ENCODE measurements around the gene BLACAT1.
"Not testable (repeated sequence)": the region's sequence is repeated elsewhere in the genome, so short reads cannot be mapped to it uniquely, and the experiment has no call there.

BLACAT1 gene

DNA sequence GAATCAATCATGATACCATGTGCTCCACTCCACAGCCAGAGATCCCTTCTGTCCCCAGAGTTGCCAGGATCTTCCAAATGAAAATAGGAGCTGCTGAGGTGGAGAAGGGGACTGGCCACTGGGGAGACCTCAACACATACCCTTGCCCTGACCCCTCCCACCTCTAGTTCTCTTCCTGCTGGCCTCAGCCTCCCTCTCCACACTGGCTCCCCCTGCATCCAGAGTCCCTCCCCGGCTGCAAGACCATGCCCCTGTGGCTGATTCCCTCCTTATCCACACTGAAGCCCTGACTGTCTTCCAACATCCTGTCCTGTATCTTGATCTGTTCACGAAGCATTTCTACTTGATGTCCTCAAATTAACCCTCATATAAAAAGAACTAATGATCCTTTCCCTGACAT is 27.5 kb upstream of the BLACAT1 start:
- DNase-seq = no peak

GRCh38 chr1:205482587-205482986 is 26.7 kb upstream of the BLACAT1 start:
- DNase-seq = not testable (repeated sequence)

DNA sequence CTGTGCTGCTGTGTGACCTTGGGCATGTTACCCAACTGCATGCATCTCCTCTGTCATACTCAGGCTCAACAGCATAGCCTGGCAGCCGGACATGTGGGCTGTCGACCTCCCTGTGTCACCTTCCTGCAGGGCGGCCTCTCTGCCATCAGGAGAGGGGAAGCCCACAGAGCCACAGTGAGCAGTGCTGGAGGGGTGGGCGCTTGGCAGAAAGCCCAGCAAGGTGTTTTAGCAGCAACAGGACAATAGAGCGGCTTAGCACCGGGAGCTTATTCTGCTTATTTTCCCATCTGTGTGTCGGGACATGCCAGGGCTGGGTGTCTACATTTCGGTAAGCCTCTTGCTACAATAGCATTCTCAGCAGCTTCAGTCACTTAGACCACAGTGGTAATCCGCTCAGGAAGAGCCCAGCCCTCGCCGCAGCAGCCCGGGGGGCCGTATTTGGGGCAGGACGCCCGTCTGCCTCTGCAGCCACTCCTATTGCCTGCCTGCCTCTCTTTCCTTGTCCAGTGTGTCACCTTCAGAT is 25.8 kb upstream of the BLACAT1 start:
- DNase-seq = no peak

GRCh38 chr1:205481218-205481617 is 25.4 kb upstream of the BLACAT1 start:
- DNase-seq = no peak

GRCh38 chr1:205480349-205480985 is 24.6 kb upstream of the BLACAT1 start:
- peak; percentile 51 to 59 for DNase-seq

DNA sequence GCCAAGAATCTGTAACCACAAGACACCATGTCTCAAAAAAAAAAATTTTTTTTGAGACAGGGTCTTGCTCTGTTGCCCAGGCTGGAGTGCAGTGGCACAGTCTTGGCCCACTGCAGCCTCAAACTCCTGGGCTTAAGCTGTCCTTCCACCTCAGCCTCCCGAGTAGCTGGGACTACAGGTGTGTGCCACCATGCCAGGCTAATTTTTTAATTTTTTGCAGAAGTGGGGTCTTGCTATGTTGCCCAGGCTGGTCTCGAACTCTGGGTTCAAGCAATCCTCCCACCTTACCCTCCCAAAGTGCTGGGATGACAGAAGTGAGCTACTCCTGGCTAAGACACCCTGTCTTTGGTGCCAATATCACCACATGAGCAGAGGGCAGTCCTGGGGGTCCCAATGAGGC is 23.1 kb upstream of the BLACAT1 start:
- not testable (repeated sequence) for DNase-seq

GRCh38 chr1:205477759-205478247 is 22.0 kb upstream of the BLACAT1 start:
- DNase-seq = no peak

- DNase-seq = no peak
Observed at GRCh38 chr1:205477121-205477758, 21.4 kb upstream of the BLACAT1 start.

- DNase-seq = no peak
Observed at GRCh38 chr1:205476648-205477047, 20.8 kb upstream of the BLACAT1 start.

- DNase-seq = no peak
Observed at GRCh38 chr1:205475855-205476254, 20.0 kb upstream of the BLACAT1 start.

GRCh38 chr1:205474571-205474970 is 18.7 kb upstream of the BLACAT1 start:
- DNase-seq = no peak

DNA sequence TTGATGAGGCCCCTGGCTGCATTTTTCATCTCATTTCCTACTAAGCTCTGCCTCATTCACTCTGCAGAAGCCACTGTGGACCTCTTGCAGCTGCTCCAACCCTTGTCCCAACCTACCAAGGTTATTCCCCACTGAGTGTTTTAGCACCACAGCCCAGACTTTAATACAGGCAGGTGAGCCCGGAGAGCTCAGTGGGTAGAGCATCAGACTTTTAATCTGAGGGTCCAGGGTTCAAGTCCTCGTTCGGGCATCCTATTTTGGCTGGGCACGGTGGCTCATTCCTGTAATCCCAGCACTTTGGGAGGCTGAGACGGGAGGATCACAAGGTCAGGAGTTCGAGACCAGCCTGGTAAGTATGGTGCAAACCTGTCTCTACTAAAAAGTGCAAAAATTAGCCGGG is 18.1 kb upstream of the BLACAT1 start:
- DNase-seq = no peak

DNA sequence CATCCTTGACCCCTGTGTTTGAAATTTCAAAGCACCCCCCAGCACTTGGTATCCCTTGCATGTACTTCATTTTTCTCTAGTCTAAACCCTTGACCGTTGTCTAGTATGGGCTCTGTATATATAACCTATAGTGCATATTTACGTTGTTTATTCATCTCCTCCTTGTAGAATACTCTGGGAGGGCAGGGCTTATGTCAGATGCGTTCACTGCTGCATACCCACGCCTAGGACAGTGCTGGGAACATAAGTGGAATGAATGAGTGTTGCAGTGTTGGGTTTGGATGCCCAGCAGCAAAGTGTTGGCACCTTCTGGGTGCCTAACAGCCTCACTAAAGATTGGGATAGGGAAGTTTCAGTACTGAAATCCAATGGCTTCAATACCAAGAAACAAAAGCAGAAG is 17.6 kb upstream of the BLACAT1 start:
- DNase-seq = no peak

- no peak for DNase-seq
Observed at GRCh38 chr1:205472737-205473441, 17.0 kb upstream of the BLACAT1 start.

- no peak for DNase-seq
Observed at GRCh38 chr1:205470131-205470530, 14.3 kb upstream of the BLACAT1 start.

DNA sequence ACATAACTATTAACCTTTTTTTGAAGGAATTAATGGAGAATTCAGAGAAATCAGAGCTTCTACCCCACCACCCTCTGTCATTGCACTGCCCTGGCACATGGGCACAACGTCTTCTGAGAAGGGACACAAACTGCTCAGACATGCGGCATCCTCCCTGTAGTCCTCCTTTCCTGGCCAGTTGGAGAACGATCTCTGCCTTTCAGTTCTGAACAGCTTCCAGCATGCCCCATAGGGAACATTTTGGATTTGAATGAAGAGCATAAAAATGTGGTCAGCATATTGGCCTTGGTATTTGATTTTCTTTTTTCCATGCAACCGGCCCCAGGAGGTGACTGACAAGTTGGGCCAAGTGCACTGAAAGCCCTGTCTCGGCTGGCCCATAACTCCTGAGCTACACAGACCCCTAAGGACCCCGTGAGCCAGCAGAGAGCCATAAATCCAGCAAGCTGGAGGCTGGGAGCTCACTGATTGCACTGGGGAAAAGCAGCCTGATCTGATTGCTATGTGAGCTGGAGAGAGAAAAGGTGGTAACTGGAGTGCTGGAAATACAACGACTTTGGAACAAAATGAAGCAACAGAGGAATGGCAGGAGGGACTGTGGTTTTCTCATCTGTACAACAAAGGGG is 10.9 kb upstream of the BLACAT1 start:
- DNase-seq = no peak

DNA sequence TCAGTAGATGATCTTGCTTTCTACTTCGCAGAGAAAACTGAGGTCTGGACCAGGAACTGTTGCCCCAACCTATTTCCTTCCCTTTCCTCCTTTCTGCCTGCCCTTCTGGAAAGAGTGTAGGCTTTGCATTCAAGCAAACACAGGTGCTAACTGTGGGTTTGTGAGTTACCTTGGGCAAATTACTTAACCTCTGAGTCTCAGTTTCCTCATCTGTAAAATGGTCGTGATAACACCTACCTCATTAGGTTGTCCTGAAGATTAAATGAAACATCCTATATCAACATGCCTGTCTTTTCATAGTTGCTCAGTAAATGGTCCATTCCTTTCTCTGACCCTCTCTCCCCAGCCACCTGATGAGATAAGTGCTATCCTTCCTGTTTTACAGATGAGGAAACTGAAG is 9.5 kb upstream of the BLACAT1 start:
- no peak for DNase-seq

DNA sequence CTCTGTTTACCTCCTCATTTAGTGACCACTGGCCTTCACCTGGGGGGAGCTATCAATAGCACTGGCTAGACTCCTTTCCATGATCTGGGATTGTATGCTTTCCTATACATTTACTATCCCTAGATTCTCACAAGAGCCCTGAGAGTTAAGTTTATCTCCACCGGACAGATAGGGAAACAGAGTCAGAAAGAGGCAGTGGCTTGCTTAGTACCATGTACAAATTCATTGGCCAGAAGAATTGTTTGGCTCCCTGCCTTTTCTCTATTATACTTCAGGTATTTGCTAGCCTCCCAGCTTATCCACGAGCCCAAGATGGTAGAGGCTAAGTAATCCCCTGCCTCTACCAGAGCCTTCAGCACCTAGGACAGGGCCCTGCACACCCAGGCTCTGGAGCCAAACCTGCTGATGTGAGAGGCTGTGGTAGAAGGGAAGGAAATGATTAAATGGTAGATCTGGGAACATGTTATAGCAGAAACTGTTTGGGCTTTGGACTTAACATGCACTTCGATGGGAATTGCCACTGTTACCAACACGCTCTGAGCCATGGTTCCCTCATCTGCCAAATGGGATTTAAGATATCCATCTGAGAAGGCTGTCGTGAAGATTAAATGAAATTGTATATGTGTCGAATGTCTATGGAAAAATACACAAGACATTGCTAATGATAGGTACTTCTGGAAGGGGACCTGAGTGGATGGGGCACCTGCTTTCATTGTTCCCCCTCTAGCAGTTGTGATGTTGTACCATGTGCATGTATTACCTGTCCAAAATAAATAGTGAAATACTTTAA is 3.1 kb upstream of the BLACAT1 start:
- DNase-seq = peak; percentile 32 to 39

- DNase-seq = peak in 1 of 2 experiments; percentile 9
Observed at GRCh38 chr1:205456868-205457745, 1.3 kb upstream of the BLACAT1 start.

DNA sequence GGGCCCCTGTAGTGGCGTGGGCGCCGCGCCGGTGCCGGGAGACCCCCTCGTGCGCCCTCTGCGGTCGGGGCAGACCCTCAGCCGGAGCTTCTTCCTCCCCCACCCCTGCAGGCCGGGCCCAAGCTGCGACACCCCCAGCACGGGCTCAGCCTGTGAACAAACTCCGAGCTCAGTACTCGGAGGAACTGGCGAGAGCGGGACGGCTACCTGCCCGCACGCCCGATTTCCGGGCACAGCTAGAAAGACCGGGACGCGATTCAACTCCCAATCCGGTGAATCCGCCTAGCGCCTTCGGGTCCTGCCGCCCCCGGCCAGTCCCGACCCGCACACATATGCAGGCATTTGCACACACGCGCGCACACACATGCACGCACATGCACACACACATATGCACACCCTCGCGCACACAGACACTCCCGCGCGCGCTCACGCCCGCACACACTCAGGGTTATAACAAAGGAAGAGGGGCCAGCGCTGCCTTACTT is 580 bp upstream of the BLACAT1 start:
- DNase-seq = peak in 1 of 2 experiments; percentile 13

DNA sequence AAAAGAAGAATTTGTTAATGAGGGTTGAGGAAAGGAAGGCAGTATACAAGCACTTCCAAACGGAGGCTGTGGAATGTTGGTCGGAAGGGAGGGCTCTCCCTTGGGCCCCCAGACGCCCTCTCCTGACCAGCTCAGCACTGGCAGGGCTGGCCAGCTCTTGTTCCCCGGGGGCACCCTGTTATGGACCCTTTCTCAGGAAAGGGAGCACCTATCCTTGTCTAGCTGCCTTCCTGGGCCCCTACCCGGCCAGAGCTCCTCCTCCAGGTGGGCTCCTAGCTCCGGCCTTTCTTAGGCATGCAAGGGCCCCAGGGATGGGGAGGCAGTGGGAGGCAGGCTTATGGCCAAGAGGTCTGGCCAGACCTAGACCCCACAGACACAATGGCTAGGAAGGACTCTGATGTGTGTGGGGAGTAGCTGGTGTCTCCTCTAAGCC is 926 bp downstream of the BLACAT1 start:
- no peak for DNase-seq
